Right forelimb (tissue), 1 donor: ENCODE results near the gene FAM118B.

Experiments
- DNase-seq: peaks from one replicate; pipeline ENCODE4 v3.0.0-alpha.2; 2018

The FAM118B gene

DNA sequence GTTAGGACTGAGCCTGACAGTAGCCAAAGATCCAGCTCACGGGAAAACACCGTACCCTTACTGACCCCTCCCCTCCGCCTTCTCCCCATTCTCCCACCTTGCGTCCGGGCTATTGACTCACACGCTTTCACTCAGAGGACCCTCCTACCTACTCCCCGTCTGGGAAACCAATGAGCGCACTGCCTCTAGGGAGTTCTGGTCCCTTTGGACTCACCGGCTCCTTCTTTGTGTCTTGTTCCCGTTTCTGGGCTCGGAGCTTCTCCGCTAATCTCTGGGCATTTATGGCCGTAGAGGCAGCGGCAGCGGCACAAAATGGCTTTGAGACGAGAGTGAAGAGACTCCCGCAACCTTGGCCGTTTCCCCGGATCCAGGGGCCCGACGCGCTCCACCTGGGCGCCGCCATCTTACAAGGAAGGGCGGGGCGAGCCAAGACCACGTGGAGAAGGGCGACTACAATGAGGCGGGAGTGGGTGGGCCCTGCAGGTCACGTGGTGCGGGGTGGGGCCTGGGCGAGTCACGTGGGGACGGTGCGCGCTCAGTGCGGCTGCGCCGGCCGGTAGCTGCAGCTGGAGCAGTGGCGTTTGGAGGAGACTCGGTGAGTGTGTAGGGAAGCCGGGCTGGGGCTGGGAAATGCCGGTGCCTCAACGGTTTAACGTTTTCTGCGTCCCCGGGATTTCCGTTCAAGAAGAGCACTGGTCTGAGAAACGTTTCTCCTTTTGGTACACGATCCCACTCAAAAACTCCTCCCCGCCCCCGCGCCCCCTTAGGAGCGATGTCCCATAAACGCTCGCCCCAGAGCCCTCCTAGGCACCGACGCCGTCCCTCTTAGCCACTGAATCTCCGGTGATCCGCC lies at the start of gene FAM118B, which contains the start of gene RPUSD4:
TSS of gene FAM118B (plus strand) at position 547 of the 853 bp plus-strand sequence. CDS start 23,220 bp downstream, outside the sequence.
TSS of gene RPUSD4 (minus strand) at position 415 of the 853 bp plus-strand sequence. CDS start at position 403, 12 bp downstream.
- peak; percentile 100 for DNase-seq

DNA sequence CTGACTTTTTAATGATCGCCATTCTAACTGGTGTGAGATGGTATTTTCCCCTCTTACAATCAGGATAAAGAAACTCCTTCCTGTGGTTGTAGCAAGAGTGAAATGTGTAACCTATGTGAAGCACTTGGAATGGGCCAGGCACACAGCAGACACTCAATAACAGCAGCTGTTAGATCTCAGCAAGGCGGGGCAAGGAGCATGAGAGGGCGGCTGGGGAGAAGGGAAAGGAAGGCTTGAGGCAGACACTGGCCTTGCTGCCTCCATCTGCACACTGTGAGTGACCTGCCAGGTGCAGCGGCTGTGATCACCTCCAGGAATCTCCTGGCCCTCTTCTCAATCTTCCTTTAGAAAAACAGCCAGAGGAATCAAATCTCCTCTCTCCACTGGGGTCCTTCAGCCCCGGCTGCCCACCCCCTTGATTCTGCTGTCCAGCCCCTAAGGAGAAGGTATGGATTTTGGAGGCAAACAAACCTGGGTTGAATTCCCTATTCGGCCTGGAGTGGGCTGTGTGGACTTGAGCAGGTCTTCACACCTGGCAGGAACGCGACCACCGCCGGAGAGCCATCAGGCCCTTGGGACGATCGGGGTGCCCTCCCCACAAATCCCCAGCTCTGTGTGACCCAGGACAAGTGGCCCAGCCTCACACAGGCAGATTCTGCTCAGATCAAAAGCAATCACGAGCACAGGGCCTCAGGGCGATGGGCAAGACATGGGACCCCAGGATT lies 49.1 kb upstream of the FAM118B start:
- DNase-seq: no peak

DNA sequence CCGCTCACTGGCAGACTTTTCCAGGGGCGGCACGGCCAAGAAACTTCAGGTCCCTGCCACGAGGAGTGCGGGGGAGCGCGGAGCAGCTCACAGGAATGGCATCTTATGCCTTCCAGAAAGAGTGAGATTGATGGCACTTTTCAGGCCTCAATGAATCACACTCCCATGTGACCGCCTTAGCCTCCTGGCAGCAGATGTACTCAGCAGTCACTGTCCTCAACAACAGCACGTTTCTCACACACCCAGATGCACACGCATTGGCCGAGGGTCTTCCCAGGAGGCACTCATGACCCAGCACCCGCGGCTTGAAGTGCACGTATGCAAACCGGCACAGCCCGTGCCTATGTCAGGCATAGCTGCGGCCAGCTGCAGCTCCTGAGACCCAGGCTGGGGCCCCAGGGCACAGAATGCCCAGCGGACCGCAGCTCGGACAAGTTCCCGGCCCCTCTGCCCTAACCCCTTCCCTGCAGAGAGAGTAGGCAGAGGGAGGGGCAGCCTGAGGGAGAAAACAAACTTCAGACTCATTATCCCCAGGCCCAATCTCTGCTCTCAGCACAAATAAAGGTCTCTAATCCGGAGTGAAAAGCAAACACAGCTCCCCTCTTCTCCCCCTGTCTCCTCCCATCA lies 48.4 kb upstream of the FAM118B start:
- DNase-seq: no peak

DNA sequence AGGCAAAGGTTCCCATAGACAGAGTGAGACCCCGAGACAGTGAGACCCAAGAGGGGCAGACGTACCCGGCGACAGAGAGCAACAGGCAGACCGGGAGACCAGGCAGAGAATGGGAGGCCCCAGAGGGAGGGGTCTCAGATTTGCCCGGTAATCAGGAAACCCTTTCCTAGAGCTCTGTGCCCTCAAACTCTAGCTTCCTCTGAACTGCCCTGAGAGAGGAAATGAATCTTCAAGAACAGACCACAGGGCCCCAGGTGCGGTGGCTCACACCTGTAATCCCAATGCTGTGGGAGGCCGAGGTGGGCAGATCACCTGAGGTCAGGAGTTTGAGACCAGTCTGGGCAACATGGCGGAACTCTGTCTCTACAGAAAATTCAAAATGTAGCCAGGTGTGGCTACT lies 47.8 kb upstream of the FAM118B start:
- no peak for DNase-seq

DNA sequence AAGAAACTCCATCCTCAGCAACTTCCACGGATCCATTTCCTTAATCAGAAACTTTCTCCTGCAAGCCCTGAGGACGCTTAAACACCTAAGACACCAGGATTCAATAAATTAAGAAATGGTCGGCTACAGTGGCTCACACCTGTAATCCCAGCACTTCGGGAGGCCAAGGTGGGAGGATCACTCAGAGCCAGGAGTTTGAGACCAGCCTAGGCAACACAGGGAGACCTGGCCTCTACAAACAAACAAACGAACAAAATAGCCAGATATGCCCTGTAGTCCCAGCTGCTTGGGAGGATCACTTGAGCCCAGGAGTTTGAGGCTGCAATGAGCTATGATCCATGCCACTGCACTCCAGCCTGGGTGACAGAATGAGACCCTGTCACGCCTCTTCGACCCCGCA lies 46.8 kb upstream of the FAM118B start:
- no peak for DNase-seq

DNA sequence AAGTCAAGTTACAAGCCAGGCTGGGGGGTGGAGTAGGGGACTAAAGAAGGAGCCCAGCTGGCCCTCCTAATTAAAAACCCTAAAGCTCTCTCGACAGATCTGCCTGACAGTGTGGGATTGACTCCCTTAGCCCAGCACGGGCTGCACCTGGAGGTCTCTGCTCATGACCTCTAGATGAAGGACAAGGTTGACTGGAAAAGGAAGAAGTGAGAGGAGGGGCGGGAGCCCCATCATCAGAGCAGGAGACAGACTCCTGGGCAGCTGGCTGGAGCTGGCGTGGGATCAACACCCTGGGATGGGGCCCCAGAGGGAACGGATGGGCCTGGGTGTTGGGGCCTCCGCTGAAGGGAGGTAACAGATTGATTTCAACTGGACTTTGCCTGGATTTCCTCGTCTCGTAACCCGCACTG lies 46.3 kb upstream of the FAM118B start:
- DNase-seq: no peak

DNA sequence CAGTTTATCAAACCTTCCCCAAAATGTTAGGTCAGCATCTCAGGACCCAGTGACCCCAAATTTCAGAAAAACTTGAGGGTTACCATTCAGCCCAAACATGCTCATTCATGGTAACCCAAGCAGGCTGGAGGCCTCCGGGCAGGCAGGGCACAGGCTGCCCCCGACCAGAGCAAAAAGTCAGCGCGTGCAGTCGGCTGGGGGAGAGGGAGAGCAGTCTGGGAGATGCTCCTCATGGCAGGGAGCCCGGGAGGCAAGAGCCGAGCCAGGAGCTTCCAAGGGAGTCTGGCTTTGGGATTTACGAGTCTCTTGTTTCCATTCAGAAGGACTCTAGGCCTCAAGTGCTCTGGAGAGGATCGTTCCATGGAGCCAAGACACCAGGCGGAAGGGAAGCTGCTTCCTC lies 45.8 kb upstream of the FAM118B start:
- DNase-seq: no peak

DNA sequence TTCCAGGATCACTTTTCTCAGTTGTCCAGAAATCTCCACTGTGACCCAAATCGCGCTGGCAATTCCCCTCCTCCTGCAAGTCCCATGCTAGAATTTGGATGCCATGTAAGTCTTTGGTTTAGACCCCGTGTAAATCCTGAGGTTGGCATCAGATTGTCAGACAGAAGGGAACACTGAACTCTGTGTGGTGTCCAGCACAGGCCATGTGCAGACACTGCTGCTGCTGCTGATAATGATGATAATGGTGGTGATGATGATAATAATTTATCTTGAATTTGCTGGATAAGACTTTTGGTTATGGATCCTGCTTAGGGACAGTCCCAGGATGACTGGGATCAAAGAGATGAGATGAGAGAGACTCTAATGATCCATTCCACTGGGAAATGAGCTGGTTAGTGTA lies 45.2 kb upstream of the FAM118B start:
- no peak for DNase-seq

DNA sequence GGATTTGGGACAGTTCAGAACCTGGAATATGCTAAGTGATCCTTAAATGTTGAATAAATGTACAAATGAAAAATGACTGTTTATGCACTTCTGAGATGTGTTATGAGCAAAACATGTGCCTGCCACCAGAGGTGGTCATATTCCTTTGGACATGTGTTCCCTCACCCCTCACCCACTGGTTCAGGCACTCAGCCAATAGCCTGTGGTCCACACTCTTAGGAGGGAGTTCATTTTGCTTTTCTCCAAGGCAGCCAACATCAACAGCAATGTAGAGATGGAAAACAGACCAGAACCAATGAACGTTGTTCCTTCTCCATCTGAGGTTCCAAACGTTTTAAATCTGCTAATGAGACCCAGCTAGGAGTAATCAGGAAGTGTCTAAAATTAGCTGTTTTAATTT lies 44.1 kb upstream of the FAM118B start:
- no peak for DNase-seq

DNA sequence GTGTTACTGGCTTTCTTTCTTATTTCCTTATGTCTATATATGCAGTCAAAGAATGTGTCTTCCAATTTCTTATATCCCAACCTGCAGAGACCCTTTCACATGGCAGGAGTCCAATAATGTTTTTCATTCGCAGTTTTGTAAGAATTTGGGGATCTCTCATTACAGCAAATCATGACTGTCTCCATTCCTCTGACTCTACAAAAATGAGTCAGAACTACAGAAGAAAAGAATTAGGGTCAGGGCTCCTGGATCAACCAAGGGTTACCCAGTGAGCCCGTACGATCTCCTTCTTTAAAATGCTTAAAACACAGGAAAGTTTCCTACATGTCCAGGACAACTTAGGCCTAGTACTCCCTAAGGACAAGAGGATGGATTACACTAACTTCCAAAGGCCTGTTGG lies 42.3 kb upstream of the FAM118B start:
- no peak for DNase-seq

DNA sequence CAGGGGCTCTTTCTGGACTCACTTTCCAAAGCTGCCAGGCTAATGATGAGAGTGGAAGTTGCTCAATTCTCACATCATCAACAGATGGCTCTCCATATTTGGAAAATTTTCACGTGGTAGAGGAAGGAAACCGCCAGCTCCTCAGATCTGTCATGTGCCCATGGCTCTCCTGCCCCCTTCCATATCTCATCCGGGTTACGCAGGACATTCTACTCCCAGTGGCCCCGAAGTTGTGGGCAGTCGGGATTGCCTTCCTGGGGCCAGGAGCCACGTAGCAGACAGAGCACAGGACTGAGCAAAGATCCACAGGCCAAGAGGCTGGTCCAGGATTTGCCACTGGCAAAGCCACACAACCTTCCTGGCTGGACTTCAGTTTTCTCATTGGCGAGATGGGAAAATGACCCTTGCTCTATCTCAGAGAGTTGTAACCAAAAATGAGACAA lies 39.0 kb upstream of the FAM118B start:
- no peak for DNase-seq

DNA sequence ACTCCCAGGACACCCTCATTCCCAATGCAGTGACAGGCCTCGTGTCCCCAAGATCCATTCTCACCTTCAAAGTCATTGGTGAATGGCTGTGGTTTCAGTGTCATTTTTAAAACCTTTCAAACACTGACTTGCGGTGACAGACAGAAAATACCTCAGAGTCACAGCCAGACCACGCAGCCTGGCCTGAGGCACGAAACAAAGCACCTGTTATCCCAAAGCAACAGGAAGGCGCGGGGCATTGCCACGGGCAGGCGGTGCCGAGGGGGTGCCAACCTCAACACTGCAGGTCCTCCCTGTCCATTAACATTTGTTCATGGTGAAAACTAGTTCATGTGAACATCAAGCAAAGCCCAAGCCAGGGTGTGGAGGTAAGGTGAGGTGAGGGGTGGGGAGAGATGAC lies 38.3 kb upstream of the FAM118B start:
- DNase-seq: no peak

DNA sequence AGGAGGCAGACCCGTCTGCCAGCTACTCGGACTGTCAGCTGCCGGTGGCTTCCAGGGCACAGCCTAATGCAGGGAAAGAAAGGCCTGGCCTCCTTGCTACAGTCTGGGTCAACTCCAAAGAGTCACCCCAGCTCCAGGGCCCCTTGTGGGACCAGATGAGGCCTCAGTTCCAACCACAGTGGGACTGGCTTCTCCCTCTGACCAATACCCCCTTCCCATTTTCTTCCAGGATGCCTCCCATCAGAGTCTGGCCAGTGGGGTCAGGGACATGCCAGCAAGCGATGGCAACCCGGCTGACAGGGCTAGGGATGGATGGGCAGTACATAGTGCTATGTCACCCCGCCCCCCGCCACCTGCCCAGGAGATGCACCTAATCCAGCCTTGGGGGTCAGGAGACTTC lies 36.8 kb upstream of the FAM118B start:
- no peak for DNase-seq

DNA sequence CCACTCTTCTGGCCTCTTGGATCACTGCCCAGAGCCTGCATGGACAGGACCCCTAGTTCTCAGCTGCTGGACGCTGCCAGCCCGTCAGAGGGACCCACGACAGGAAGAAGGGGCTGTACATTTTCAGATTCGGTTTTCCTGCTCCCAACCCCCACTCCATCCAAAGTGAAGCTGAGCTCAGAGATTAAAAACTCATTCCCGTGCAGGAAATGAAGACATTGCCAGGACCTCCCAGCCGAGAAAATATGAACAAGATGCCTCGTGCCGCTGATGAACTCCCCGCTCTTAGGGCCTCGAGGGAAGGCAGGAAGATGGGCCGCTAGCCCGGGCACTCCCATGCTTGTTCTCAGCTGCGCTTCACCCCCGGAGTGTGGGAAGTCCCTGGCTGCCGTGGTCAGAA lies 36.2 kb upstream of the FAM118B start:
- DNase-seq: peak; percentile 68

DNA sequence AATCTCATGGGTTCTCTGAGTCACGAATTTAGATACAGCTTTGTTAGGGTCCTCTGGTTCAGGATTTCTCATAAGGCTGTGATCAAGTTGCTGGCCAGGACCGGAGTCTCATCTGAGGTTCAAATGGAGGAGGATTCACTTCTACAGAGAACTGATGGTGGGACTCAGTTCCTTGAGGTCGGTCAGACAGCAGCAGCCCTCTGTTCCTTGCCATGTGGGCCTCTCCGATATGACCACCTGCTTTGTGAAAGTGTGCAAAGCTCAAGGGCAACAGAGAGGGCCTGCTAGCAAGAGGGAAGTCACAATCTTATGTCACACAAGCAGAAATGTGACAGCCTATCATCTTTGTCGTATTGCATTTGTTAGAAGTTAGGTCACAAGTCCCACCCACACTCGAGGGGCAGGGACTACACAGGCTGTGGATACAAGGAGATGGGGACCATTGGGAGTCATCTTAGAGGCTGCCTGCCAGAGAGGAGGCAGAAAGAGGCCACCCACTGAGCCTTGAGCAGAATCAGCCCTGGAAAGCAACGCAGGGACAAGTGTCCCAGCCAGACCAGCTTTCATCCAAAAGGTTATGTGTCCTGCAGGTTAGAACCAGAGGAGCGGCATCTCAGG lies 34.6 kb upstream of the FAM118B start:
- DNase-seq: no peak

DNA sequence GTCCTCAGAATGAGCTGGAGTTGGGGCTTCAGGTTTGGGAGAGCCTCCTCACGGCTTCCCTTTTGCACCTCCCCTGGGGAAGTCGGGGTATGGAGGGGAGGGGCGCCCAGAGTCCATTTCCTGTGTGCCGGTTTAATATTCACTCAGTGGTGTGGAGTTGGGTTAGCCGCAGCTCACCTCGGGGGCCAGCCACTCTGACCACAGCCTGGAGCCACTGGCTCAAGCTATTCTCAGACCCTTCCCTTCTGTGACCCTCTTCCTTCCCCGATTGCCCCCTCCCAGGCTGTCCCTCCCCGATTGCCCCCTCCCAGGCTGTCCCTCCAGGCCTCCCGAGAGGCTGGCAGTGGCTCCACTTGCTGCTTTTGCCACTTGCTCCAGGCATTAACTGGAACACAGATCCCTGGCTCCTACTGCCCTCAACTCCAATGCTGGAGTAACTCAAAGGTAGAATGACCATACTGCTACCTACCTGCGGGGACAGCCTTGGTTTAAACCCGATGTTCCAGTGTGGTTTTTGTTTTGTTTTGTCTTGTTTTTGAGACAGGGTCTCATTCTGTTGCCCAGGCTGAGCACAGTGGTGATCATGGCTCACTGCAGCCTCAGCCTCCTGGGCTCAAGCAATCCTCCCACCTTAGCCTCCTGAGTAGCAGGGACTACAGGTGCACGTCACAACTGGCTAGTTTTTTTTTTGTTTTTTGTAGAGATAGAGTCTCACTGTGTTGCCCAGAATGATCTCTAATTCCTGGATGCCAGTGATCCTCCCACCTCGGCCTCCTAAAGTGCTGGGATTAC lies 29.4 kb upstream of the FAM118B start:
- DNase-seq: no peak

DNA sequence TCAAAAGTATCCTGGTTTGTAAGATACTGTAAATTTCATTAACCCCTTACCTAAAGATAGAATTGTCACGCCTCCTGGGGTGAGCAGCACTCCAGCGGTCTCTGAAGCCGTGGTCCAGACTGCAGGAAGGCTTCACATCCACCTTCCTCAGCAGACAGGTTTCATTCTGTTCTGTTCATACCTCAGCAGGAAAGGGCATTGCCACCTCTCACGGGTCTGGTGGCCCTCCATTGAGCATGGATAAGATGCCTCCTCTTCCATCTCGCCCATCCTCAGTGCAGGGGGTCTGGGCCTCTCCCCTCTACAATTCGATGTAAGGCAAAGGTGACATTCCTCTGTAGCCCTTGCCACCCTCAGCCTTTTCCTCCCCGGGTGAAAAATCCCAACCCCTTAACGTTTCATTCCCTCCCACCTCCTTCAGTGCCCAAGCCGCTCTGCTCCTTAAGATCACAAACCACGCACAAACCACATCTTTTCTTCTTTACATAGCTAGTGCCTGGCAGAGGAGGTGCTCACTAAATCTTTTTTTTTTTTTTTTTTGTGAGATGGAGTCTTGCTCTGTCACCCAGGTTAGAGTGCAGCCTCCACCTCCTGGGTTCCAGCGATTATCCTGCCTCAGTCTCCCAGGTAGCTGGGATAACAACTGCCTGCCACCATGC lies 28.7 kb upstream of the FAM118B start:
- no peak for DNase-seq

DNA sequence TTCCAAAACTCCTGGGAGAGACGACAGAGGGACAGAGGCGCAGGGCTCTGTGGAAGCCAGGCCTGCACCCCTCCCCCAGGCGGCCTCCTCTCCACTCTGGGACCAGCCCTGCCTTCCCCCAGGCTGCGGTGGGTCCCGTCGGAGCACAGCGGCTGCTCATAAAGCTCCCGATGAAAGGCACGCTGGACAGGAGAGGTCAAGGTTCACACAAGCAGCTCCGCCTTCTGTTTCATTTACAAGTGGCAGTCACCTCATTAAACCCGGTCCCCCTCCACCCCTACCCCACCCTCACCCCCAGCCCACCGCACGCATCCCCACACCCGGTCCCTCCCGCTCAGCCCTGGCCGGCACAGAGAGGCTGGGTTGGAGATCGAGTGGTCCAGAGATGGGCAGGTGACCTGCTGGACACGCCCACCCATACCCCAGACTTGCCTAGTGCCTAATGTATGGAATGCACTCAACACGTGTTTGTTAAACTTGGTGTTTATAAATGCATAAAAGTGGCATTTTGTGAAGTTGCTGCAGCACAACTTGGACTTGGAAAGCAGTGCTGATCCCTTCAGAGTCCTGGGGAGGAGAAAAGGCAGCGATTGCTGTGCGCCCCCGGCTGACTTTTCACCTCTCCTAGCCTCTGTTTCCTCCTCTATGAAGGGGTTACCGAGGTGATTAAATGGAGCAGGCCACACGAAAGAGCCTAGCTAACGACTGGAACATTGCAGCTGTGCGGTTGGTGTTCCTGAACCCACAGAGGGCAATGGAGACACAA lies 26.1 kb upstream of the FAM118B start:
- no peak for DNase-seq

DNA sequence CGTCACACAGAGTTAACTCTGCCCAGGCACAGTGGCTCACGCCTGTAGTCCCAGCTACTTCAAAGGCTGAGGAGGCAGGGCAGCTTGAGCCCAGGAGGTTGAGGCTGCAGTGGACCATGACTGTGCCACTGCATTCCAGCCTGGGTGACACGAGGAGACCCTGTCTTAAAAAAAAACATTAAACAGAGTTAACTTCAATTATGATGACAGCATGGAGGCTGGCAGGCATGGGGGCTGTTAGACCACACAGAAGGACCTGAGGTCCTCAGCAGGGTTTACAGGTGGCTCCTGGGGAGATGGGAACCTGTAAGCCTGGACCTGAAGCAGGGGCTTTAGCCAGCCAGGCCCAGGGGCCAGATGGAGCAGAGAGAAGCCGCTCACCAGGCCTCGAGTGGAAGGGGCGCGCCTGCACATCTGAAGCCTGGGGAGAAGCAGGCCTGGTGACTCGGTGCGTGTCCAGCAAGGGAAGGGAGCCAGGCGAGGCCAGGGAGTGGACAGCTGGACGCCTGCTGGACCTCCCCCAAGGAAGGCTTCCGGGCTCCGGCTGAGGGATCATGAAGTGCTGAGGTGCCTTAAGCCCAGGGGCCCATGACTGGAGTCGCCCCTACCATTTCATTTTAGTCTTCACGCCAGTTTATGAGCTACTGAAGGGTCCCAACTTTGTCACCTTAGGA lies 25.4 kb upstream of the FAM118B start:
- no peak for DNase-seq
